Left ventricle myocardium inferior (tissue), 1 donor: ENCODE data around the gene SOX6. TPM values are rescaled to one million over a fixed set of nuclear protein-coding genes. Genes with fewer than 3 reads are reported as not detected.
A peak's percentile ranks its signal among the peaks of the same experiment; 100 is the strongest.

Experiments
- DNase-seq: peaks from one replicate; pipeline ENCODE4 v3.0.0-alpha.2; 2020
- H3K27ac ChIP-seq: fragments of 200-600 bp; replicated peaks from 2 replicates; pipeline ENCODE4 v1.8.0; 2021
- H3K27me3 ChIP-seq: fragments of 200-600 bp; 2 replicates; pipeline ENCODE4 v1.8.0; 2021; ENCODE audit warnings: low read depth
- H3K36me3 ChIP-seq: fragments of 200-600 bp; 2 replicates; pipeline ENCODE4 v1.8.0; 2021
- H3K4me1 ChIP-seq: fragments of 200-600 bp; 2 replicates; pipeline ENCODE4 v1.8.0; 2021
- H3K4me3 ChIP-seq: fragments of 200-600 bp; 2 replicates; pipeline ENCODE4 v1.8.0; 2021; ENCODE audit warnings: mild to moderate bottlenecking, moderate library complexity
- H3K9me3 ChIP-seq: fragments of 200-600 bp; replicated peaks from 2 replicates; pipeline ENCODE4 v1.8.0; 2021
- intact Hi-C: fragments of 100-400 bp; cut with micrococcal nuclease; formaldehyde crosslinking; loops from one replicate; pipeline ENCODE4 v1.11.0; 2022
- total RNA-seq: library from RNA; stranded (reverse); fragmentation: NEBNext Ultra II Directional; extraction: Animal tissue kit (Norgen Biotek cat#: 25700); gene quantifications from one replicate; pipeline ENCODE4 v1.2.1, GENCODE V29; 2021
- TF ChIP-seq, protein P1 (sequence below): fragments of 200-600 bp; IDR thresholded peaks from 2 replicates; pipeline ENCODE4 v1.8.0; 2021; ENCODE audit warnings: antibody characterized with exemption, mild to moderate bottlenecking, borderline replicate concordance
- donor health status: DM: no; HTN: yes; CAD: no; lungs with severe emphysema.

SOX6 gene
- total RNA-seq, 1 donor from 2014 or later, result 20.2 TPM

GRCh38 chr11:16011396-16011795, 344.9 kb downstream of the SOX6 start:
- H3K4me1 ChIP-seq, result peaks cover 26% of the 10 kb centered on the region

DNA sequence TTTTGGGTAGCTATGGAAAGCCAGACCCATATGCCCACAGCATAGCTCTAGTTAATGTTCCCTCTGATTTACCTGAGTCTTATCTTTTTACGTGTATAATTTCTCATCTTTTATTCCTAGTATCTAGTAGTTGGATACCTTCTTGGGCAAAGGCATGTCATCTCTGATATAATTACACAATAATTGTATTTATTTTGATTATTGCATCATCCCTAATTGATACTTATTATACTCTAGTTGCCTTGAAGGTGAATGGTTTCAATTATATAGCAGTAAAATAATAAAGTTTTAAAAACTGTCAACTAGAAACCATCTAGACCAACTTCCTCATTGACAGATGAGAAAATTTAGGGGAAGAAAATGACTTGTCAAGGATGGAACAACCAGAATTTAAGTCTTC, 347.3 kb downstream of the SOX6 start:
- Histone ChIP-seq H3K36me3 (no peaks in the 10 kb centered on the region), H3K4me1 (peaks cover 18% of the 10 kb centered on the region), H3K9me3 (peaks cover 4% of the 10 kb centered on the region), H3K4me3 (no peak overlapping the region), H3K27ac (no peak overlapping the region), H3K27me3 (no peaks in the 10 kb centered on the region)
- intact Hi-C loops, result no loop called here
- TF ChIP-seq, protein P1, sequence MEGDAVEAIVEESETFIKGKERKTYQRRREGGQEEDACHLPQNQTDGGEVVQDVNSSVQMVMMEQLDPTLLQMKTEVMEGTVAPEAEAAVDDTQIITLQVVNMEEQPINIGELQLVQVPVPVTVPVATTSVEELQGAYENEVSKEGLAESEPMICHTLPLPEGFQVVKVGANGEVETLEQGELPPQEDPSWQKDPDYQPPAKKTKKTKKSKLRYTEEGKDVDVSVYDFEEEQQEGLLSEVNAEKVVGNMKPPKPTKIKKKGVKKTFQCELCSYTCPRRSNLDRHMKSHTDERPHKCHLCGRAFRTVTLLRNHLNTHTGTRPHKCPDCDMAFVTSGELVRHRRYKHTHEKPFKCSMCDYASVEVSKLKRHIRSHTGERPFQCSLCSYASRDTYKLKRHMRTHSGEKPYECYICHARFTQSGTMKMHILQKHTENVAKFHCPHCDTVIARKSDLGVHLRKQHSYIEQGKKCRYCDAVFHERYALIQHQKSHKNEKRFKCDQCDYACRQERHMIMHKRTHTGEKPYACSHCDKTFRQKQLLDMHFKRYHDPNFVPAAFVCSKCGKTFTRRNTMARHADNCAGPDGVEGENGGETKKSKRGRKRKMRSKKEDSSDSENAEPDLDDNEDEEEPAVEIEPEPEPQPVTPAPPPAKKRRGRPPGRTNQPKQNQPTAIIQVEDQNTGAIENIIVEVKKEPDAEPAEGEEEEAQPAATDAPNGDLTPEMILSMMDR, result no peak
- DNase-seq, result no peak

More at GRCh38 chr11:16011396-16011795, 344.9 kb downstream of the SOX6 start:
- H3K4me3 ChIP-seq, result no peak overlapping the region
- no peaks in the 10 kb centered on the region for H3K36me3 ChIP-seq
- intact Hi-C loops, result no loop called here
- DNase-seq, result no peak
- H3K27ac ChIP-seq, result no peak overlapping the region
- TF ChIP-seq, protein P1, result no peak
- no peaks in the 10 kb centered on the region for H3K27me3 ChIP-seq
- H3K9me3 ChIP-seq, result peaks cover 4% of the 10 kb centered on the region

- H3K27me3 ChIP-seq, result no peaks in the 10 kb centered on the region
- H3K4me3 ChIP-seq, result no peak overlapping the region
- intact Hi-C loops, result no loop called here
- no peak overlapping the region for H3K27ac ChIP-seq
- no peaks in the 10 kb centered on the region for H3K36me3 ChIP-seq
- TF ChIP-seq, protein P1, result no peak
- peaks cover 4% of the 10 kb centered on the region for H3K9me3 ChIP-seq
- H3K4me1 ChIP-seq, result peaks cover 17% of the 10 kb centered on the region
- no peak for DNase-seq
These were observed 348.8 kb downstream of the SOX6 start for GRCh38 chr11:16007514-16007913.

DNA sequence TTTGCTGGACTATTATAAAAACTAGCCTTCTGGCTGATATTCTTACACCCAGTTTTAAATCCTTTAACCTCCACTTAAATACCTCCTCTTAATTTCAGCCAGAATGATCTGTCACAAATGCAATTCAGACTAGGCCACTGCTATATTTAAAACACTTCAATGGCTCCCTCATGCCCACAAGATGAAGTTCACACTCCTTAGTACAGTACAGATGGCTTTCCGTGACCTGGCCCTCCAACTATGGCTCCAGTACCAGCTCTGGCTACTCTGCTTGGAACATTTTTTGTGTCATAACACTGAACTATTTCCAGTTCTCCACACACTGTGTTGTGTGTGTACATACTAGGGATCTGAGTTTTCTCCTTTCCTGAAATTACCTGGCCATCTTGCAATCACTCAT, 353.4 kb downstream of the SOX6 start:
- peak overlapping the region; percentile 57 for H3K27ac ChIP-seq
- peaks cover 23% of the 10 kb centered on the region for H3K4me1 ChIP-seq
- intact Hi-C loops, result no loop called here
- no peak overlapping the region for H3K4me3 ChIP-seq
- DNase-seq, result no peak
- H3K27me3 ChIP-seq, result no peaks in the 10 kb centered on the region
- no peaks in the 10 kb centered on the region for H3K36me3 ChIP-seq
- TF ChIP-seq, protein P1, result no peak
- no peaks in the 10 kb centered on the region for H3K9me3 ChIP-seq

- no peak overlapping the region for H3K4me3 ChIP-seq
- H3K4me1 ChIP-seq, result peaks cover 23% of the 10 kb centered on the region
- intact Hi-C loops, result no loop called here
- DNase-seq, result no peak
- no peaks in the 10 kb centered on the region for H3K9me3 ChIP-seq
- TF ChIP-seq, protein P1, result no peak
- H3K27me3 ChIP-seq, result no peaks in the 10 kb centered on the region
- H3K27ac ChIP-seq, result peak overlapping the region; percentile 57
- no peaks in the 10 kb centered on the region for H3K36me3 ChIP-seq
These were observed 354.4 kb downstream of the SOX6 start for GRCh38 chr11:16001899-16002426.
